ENCODE measurements around the gene GPRC5C. TPM values are rescaled to one million over a fixed set of nuclear protein-coding genes. Genes with fewer than 3 reads are reported as not detected.

Gene GPRC5C
- total and polyA plus RNA-seq, 2 of the 13 experiments (the other 11 are each of a cell fraction or from before 2014, with no cell fraction given) = 85.6 to 300 TPM

- TF ChIP-seq ZNF574 (CRISPR knock-in tag; IDR thresholded peaks at IDR 0.05) (no peak), ZNF724P (CRISPR knock-in tag; IDR thresholded peaks at IDR 0.05; ENCODE audit: borderline replicate concordance) (no peak), THAP11 (CRISPR knock-in tag; IDR thresholded peaks at IDR 0.05) (no peak), GMEB1 (CRISPR knock-in tag; IDR thresholded peaks at IDR 0.05; ENCODE audit: borderline replicate concordance) (no peak), MAX (IDR thresholded peaks at IDR 0.05) (peak; percentile 68; the same call in 1 of the 2 replicates), TIGD3 (CRISPR knock-in tag; IDR thresholded peaks at IDR 0.05; ENCODE audit: borderline replicate concordance) (no peak), KDM4B (CRISPR knock-in tag; IDR thresholded peaks at IDR 0.05) (no peak), SIN3A (IDR thresholded peaks at IDR 0.05; ENCODE audit: borderline replicate concordance, low read depth, low read length) (no peak), ATF1 (CRISPR knock-in tag; IDR thresholded peaks at IDR 0.05) (no peak), ZNF280D (CRISPR knock-in tag; IDR thresholded peaks at IDR 0.05) (no peak; the same call in 1 of the 2 replicates)
Observed at GRCh38 chr17:74453665-74454196, 21.8 kb downstream of the GPRC5C start (continued).

All from HepG2 (cell line).